Nephron progenitor cell (in vitro differentiated cells): Measurements from ENCODE around the gene LACC1.

Experiments
- DNase-seq: peaks from one replicate; pipeline ENCODE4 v3.0.0; 2021
- H3K27ac Mint-ChIP-seq: 2 replicates; pipeline ENCODE4 v1.8.0; 2021; ENCODE audit warnings: mild to moderate bottlenecking, moderate library complexity, mixed read lengths
- H3K27me3 Mint-ChIP-seq: 2 replicates; pipeline ENCODE4 v1.8.0; 2021; ENCODE audit warnings: mild to moderate bottlenecking, low read depth, mixed read lengths; ENCODE audit not compliant: poor library complexity
- H3K36me3 Mint-ChIP-seq: 2 replicates; pipeline ENCODE4 v1.8.0; 2021; ENCODE audit warnings: low read depth, mixed read lengths
- H3K4me1 Mint-ChIP-seq: 2 replicates; pipeline ENCODE4 v1.8.0; 2021; ENCODE audit warnings: mixed read lengths
- H3K4me3 Mint-ChIP-seq: 2 replicates; pipeline ENCODE4 v1.8.0; 2021; ENCODE audit warnings: mild to moderate bottlenecking, moderate library complexity, mixed read lengths
- H3K9me3 Mint-ChIP-seq: 2 replicates; pipeline ENCODE4 v1.8.0; 2021; ENCODE audit warnings: mild to moderate bottlenecking, moderate library complexity, mixed read lengths
- CTCF ChIP-seq: fragments of 200-600 bp; sonication (generic); IDR thresholded peaks from 2 replicates; pipeline ENCODE4 v1.5.0; 2021; ENCODE audit warnings: antibody characterized with exemption

The LACC1 gene

GRCh38 chr13:43872181-43872580 is 7.5 kb upstream of the LACC1 start:
- Mint-ChIP-seq H3K36me3 (no peaks in the 10 kb centered on the region), H3K4me1 (no peaks in the 10 kb centered on the region), H3K9me3 (no peaks in the 10 kb centered on the region), H3K4me3 (no peak overlapping the region), H3K27ac (no peak overlapping the region), H3K27me3 (no peaks in the 10 kb centered on the region)
- no peak for DNase-seq
- TF ChIP-seq CTCF: no peak

- no peak for DNase-seq
- Mint-ChIP-seq H3K36me3 (no peaks in the 10 kb centered on the region), H3K27ac (no peak overlapping the region), H3K4me3 (no peak overlapping the region), H3K4me1 (peaks cover 14% of the 10 kb centered on the region), H3K9me3 (no peaks in the 10 kb centered on the region), H3K27me3 (no peaks in the 10 kb centered on the region)
- peak; percentile 59 for TF ChIP-seq CTCF
Measured at GRCh38 chr13:43874504-43875092, 5.1 kb upstream of the LACC1 start.

GRCh38 chr13:43876366-43876765 is 3.3 kb upstream of the LACC1 start:
- Mint-ChIP-seq H3K9me3 (no peaks in the 10 kb centered on the region), H3K4me3 (no peak overlapping the region), H3K36me3 (no peaks in the 10 kb centered on the region), H3K27ac (no peak overlapping the region), H3K4me1 (peaks cover 24% of the 10 kb centered on the region), H3K27me3 (peaks cover 16% of the 10 kb centered on the region)
- no peak for DNase-seq
- TF ChIP-seq CTCF: no peak

GRCh38 chr13:43877326-43877725 is 2.4 kb upstream of the LACC1 start:
- no peak overlapping the region for H3K27ac Mint-ChIP-seq

GRCh38 chr13:43877766-43878165 is 1.9 kb upstream of the LACC1 start:
- H3K27me3 Mint-ChIP-seq: peaks cover 22% of the 10 kb centered on the region

More at GRCh38 chr13:43877326-43877725, 2.4 kb upstream of the LACC1 start:
- Mint-ChIP-seq H3K4me3 (no peak overlapping the region), H3K27me3 (peaks cover 22% of the 10 kb centered on the region), H3K4me1 (peaks cover 24% of the 10 kb centered on the region), H3K36me3 (no peaks in the 10 kb centered on the region), H3K9me3 (no peaks in the 10 kb centered on the region)
- no peak for DNase-seq
- no peak for TF ChIP-seq CTCF

More at GRCh38 chr13:43877766-43878165, 1.9 kb upstream of the LACC1 start:
- no peak for TF ChIP-seq CTCF
- H3K4me1 Mint-ChIP-seq: peaks cover 24% of the 10 kb centered on the region
- no peak for DNase-seq
- H3K9me3 Mint-ChIP-seq: no peaks in the 10 kb centered on the region
- H3K27ac Mint-ChIP-seq: no peak overlapping the region
- peak overlapping the region; percentile 84 for H3K4me3 Mint-ChIP-seq
- no peaks in the 10 kb centered on the region for H3K36me3 Mint-ChIP-seq
